Gastrocnemius medialis (tissue), 4 donors: ENCODE results near the gene A3GALT2. TPM values are rescaled to one million over a fixed set of nuclear protein-coding genes. Genes with fewer than 3 reads are reported as not detected.
A peak's percentile ranks its signal among the peaks of the same experiment; 100 is the strongest.

Experiments
- ATAC-seq, 2 donors: fragments of 150-250 bp; one replicate each; pipeline ENCODE4 v1.9.1; 2016
- DNase-seq, 2 donors: peaks; one replicate each; pipeline ENCODE4 v3.0.0-alpha.2; 2019
- H3K27ac ChIP-seq, 4 donors: fragments of 200-600 bp; sonication (generic); 1 replicate in 1 of 4; 2 replicates in 3 of 4; pipeline ENCODE4 v1.5.1; 2016 to 2018; ENCODE audit warnings: mild to moderate bottlenecking in 2 of 4, moderate library complexity in 1 of 4
- H3K27me3 ChIP-seq, 3 donors: fragments of 200-600 bp; sonication (generic) in 2 of 3; 1 replicate in 1 of 3; 2 replicates in 2 of 3; pipeline versions ENCODE4 v1.5.1 to v1.6.0; 2016 to 2019; ENCODE audit warnings: mild to moderate bottlenecking in 1 of 3, moderate library complexity in 1 of 3
- H3K36me3 ChIP-seq, 2 donors: fragments of 200-600 bp; sonication (generic) in 1 of 2; one replicate each; pipeline ENCODE4 v1.5.1; 2017 to 2018
- H3K4me1 ChIP-seq, 2 donors: fragments of 200-600 bp; sonication (generic) in 1 of 2; one replicate each; pipeline ENCODE4 v1.5.1; 2016 to 2017; ENCODE audit warnings: mild to moderate bottlenecking in 2 of 2
- H3K4me3 ChIP-seq, 4 donors: fragments of 200-600 bp; sonication (generic) in 3 of 4; 1 replicate in 1 of 4; 2 replicates in 3 of 4; pipeline ENCODE4 v1.5.1; 2016 to 2019; ENCODE audit warnings: mild to moderate bottlenecking in 2 of 4
- H3K9me3 ChIP-seq, 3 donors: fragments of 200-600 bp; sonication (generic) in 2 of 3; 1 replicate in 1 of 3; 2 replicates in 2 of 3; pipeline ENCODE4 v1.5.1; 2016 to 2019
- CTCF ChIP-seq, 5 experiments: fragments of 450-650 bp in 3 of 5; fragments of 200-600 bp in 2 of 5; sonication (generic) in 2 of 5; IDR thresholded peaks in 4 of 5; conservative IDR thresholded peaks in 1 of 5; 1 replicate in 4 of 5; 2 replicates in 1 of 5; pipeline ENCODE4 v1.5.1; 2016 to 2019; ENCODE audit warnings: antibody characterized with exemption in 5 of 5, mild to moderate bottlenecking in 3 of 5, moderate library complexity in 3 of 5
- POLR2A ChIP-seq, 2 donors: fragments of 450-650 bp; IDR thresholded peaks; one replicate each; pipeline ENCODE4 v1.6.1; 2017; ENCODE audit warnings: antibody characterized with exemption in 2 of 2, mild to moderate bottlenecking in 2 of 2, moderate library complexity in 2 of 2
- in situ Hi-C, 4 donors: fragments of 200-750 bp; cut with MboI; loops; one replicate each; pipeline versions ENCODE4 v1.15.0 to v1.8.0; 2017; ENCODE audit warnings: low sequenced_read_pairs in 4 of 4
- intact Hi-C: fragments of 100-400 bp; cut with DNase I; formaldehyde crosslinking; loops from one replicate; pipeline ENCODE4 v1.15.1; 2023; ENCODE audit warnings: low total_unique reads
- total RNA-seq, 4 donors: library from RNA; depleted of rRNA; stranded (reverse); fragments of >200 nt; gene quantifications; one replicate each; pipeline versions ENCODE4 v1.1.0 to v1.2.3, GENCODE V29; 2016

The A3GALT2 gene
- not detected for total RNA-seq

GRCh38 chr1:33320619-33321165 is at the start of gene A3GALT2:
A3GALT2 (minus strand) TSS chr1:33321098; CDS start chr1:33321098, 0 bp downstream.
- peaks cover 0 to 30% of the 10 kb centered on the region in 2 donors for H3K36me3 ChIP-seq
- no peaks in the 10 kb centered on the region for H3K4me1 ChIP-seq
- ATAC-seq (peak; percentile 11 to 13), DNase-seq (no peak)
- in situ Hi-C loops (no loop called here), intact Hi-C loops (no loop called here)
- peak within 1 kb of the TSS; percentile 30 to 96 (median 42) for H3K27ac ChIP-seq
- no peaks in the 10 kb centered on the region for H3K27me3 ChIP-seq
- H3K9me3 ChIP-seq: no peaks in the 10 kb centered on the region
- no peak for TF ChIP-seq POLR2A (IDR thresholded peaks at IDR 0.05)
- TF ChIP-seq CTCF (IDR thresholded peaks at IDR 0.05 in 4 of 5, conservative IDR thresholded peaks at IDR 0.05 in 1 of 5): no peak
- H3K4me3 ChIP-seq: no peak within 1 kb of the TSS

- intact Hi-C loops: no loop called here
- TF ChIP-seq POLR2A (IDR thresholded peaks at IDR 0.05) (no peak), CTCF (IDR thresholded peaks at IDR 0.05 in 4 of 5, conservative IDR thresholded peaks at IDR 0.05 in 1 of 5) (no peak)
- no peak overlapping the region for H3K4me3 ChIP-seq
- in situ Hi-C loops: loop anchor here in 3 of 4 donors (10.0 to 25.0 kb wide), 2 partner anchors 92 to 104 kb away; partner anchors contain the start of gene ZSCAN20 (in 3 of the 3)
- H3K27me3 ChIP-seq: no peaks in the 10 kb centered on the region
- H3K9me3 ChIP-seq: no peaks in the 10 kb centered on the region
- peak; percentile 17 to 21 for ATAC-seq
- peak overlapping the region; percentile 16 to 54 (median 41) for H3K27ac ChIP-seq
- peak; percentile 53 to 79 for DNase-seq
- H3K4me1 ChIP-seq: peaks cover 38 to 42% of the 10 kb centered on the region in 2 donors
- H3K36me3 ChIP-seq: peaks cover 0 to 9% of the 10 kb centered on the region in 2 donors
Observed at GRCh38 chr1:33370301-33370700, 49.4 kb upstream of the A3GALT2 start.

- no peaks in the 10 kb centered on the region for H3K27me3 ChIP-seq
- peaks cover 38 to 42% of the 10 kb centered on the region in 2 donors for H3K4me1 ChIP-seq
- TF ChIP-seq CTCF (IDR thresholded peaks at IDR 0.05 in 4 of 5, conservative IDR thresholded peaks at IDR 0.05 in 1 of 5): no peak
- no peak for TF ChIP-seq POLR2A (IDR thresholded peaks at IDR 0.05)
- ATAC-seq (no peak), DNase-seq (no peak)
- H3K27ac ChIP-seq: peak overlapping the region in 2 of 4 donors; percentile 49 to 54
- in situ Hi-C loops (loop anchor here (5.0 to 25.0 kb wide), 3 partner anchors 72 to 105 kb away; partner anchors contain the start of gene ZSCAN20 (in 3 of the 4)), intact Hi-C loops (loop anchor here (10.0 kb wide), 1 partner anchor 245 kb away; no protein-coding TSS in a partner anchor)
- no peak overlapping the region for H3K4me3 ChIP-seq
- H3K36me3 ChIP-seq: peaks cover 0 to 9% of the 10 kb centered on the region in 2 donors
- H3K9me3 ChIP-seq: no peaks in the 10 kb centered on the region
Observed at GRCh38 chr1:33369764-33370163, 48.9 kb upstream of the A3GALT2 start.

- ATAC-seq: no peak
- H3K36me3 ChIP-seq: peaks cover 0 to 9% of the 10 kb centered on the region in 2 donors
- H3K9me3 ChIP-seq: no peaks in the 10 kb centered on the region
- no peaks in the 10 kb centered on the region for H3K27me3 ChIP-seq
- in situ Hi-C loops: loop anchor here (5.0 to 25.0 kb wide), 2 partner anchors 72 to 93 kb away; partner anchors contain the start of gene ZSCAN20 (in 2 of the 4)
- no peak overlapping the region for H3K27ac ChIP-seq
- peaks cover 38 to 42% of the 10 kb centered on the region in 2 donors for H3K4me1 ChIP-seq
- no peak overlapping the region for H3K4me3 ChIP-seq
- no peak for DNase-seq
- intact Hi-C loops: loop anchor here (10.0 kb wide), 1 partner anchor 244 kb away; no protein-coding TSS in a partner anchor
- TF ChIP-seq POLR2A (IDR thresholded peaks at IDR 0.05) (no peak), CTCF (IDR thresholded peaks at IDR 0.05 in 4 of 5, conservative IDR thresholded peaks at IDR 0.05 in 1 of 5) (no peak)
Observed at GRCh38 chr1:33369081-33369480, 48.2 kb upstream of the A3GALT2 start.
